HepG2 (cell line): ENCODE data around the gene LRRC8E. TPM values are rescaled to one million over a fixed set of nuclear protein-coding genes. Genes with fewer than 3 reads are reported as not detected.
A peak's percentile ranks its signal among the peaks of the same experiment; 100 is the strongest.

Experiments used
- HCFC1 ChIP-seq: fragments of 150-350 bp; IDR thresholded peaks from 2 replicates; pipeline ENCODE4 v1.6.1; 2014; ENCODE audit warnings: low read depth, low read length
- MAZ ChIP-seq, 2 experiments: sonication (generic) in 1 of 2; formaldehyde crosslinking in 1 of 2; IDR thresholded peaks; 2 replicates each; pipeline versions ENCODE4 v1.5.0 to v1.6.1; 2012 to 2020; ENCODE audit warnings: low read depth in 2 of 2, mild to moderate bottlenecking in 2 of 2, borderline replicate concordance in 1 of 2, improper control_type of control experiment in 1 of 2, low read length in 1 of 2, missing genetic modification reagents in 1 of 2, moderate library complexity in 1 of 2
- SP5 ChIP-seq: IDR thresholded peaks from 2 replicates; pipeline ENCODE4 v1.6.1; 2016; ENCODE audit warnings: low read depth, borderline replicate concordance
- ZFX ChIP-seq: sonication (generic); formaldehyde crosslinking; IDR thresholded peaks from 2 replicates; pipeline ENCODE4 v1.4.0; 2020; ENCODE audit warnings: mild to moderate bottlenecking, low read depth, missing genetic modification reagents, moderate library complexity
- ZNF124 ChIP-seq: sonication (generic); formaldehyde crosslinking; IDR thresholded peaks from 2 replicates; pipeline ENCODE4 v1.4.0; 2020; ENCODE audit warnings: missing genetic modification reagents
- ZNF263 ChIP-seq: sonication (generic); formaldehyde crosslinking; IDR thresholded peaks from 2 replicates; pipeline ENCODE4 v1.4.0; 2020; ENCODE audit warnings: missing genetic modification reagents
- ZNF781 ChIP-seq: sonication (generic); formaldehyde crosslinking; IDR thresholded peaks from 2 replicates; pipeline ENCODE4 v1.5.1; 2020; ENCODE audit warnings: borderline replicate concordance, mild to moderate bottlenecking, missing genetic modification reagents; ENCODE audit errors: not compliant biosample characterization
- polyA plus RNA-seq, 8 experiments: library from polyadenylated mRNA; depleted of rRNA in 3 of 8; stranded (reverse) in 7 of 8; unstranded in 1 of 8; fragments of >200 nt; fragmentation: Illumina TruSeq in 4 of 8; extraction: Trizol in 4 of 8; gene quantifications; 2 replicates each; pipeline versions ENCODE4 v1.2.1 to v1.2.3, GENCODE V29; 2011 to 2016; ENCODE audit warnings: low read depth in 4 of 8, missing spikeins in 1 of 8, mixed read lengths in 1 of 8; ENCODE audit not compliant: insufficient read depth in 1 of 8
- total RNA-seq, 5 experiments: library from RNA; depleted of rRNA; stranded (reverse); fragments of >200 nt; fragmentation: Illumina TruSeq; extraction: Trizol; gene quantifications; 2 replicates each; pipeline ENCODE4 v1.2.3, GENCODE V29; 2016; ENCODE audit warnings: low read depth in 1 of 5
- TF ChIP-seq, protein P1 (sequence below): sonication (generic); formaldehyde crosslinking; IDR thresholded peaks from 2 replicates; pipeline ENCODE4 v1.5.0; 2020; ENCODE audit warnings: missing genetic modification reagents
- TF ChIP-seq, protein P2 (sequence below): sonication (generic); formaldehyde crosslinking; IDR thresholded peaks from 2 replicates; pipeline ENCODE4 v1.4.0; 2020; ENCODE audit warnings: missing genetic modification reagents
- TF ChIP-seq, protein P3 (sequence below): IDR thresholded peaks from 2 replicates; pipeline ENCODE4 v1.6.1; 2016; ENCODE audit warnings: low read depth, missing genetic modification reagents, missing compliant biosample characterization
- TF ChIP-seq, protein P4 (sequence below): sonication (generic); formaldehyde crosslinking; IDR thresholded peaks from 2 replicates; pipeline ENCODE4 v1.4.0; 2020; ENCODE audit warnings: missing genetic modification reagents
- TF ChIP-seq, protein P5 (sequence below): conservative IDR thresholded peaks from 2 replicates; pipeline ENCODE4 v1.6.1; 2018; ENCODE audit warnings: missing genetic modification reagents
- TF ChIP-seq, protein P6 (sequence below): sonication (generic); formaldehyde crosslinking; IDR thresholded peaks from 2 replicates; pipeline ENCODE4 v1.4.0; 2020; ENCODE audit warnings: missing genetic modification reagents

Gene LRRC8E
- total and polyA plus RNA-seq, 2 of the 13 experiments (the other 11 are each of a cell fraction or from before 2014, with no cell fraction given) = 8.0 to 10.3 TPM

DNA sequence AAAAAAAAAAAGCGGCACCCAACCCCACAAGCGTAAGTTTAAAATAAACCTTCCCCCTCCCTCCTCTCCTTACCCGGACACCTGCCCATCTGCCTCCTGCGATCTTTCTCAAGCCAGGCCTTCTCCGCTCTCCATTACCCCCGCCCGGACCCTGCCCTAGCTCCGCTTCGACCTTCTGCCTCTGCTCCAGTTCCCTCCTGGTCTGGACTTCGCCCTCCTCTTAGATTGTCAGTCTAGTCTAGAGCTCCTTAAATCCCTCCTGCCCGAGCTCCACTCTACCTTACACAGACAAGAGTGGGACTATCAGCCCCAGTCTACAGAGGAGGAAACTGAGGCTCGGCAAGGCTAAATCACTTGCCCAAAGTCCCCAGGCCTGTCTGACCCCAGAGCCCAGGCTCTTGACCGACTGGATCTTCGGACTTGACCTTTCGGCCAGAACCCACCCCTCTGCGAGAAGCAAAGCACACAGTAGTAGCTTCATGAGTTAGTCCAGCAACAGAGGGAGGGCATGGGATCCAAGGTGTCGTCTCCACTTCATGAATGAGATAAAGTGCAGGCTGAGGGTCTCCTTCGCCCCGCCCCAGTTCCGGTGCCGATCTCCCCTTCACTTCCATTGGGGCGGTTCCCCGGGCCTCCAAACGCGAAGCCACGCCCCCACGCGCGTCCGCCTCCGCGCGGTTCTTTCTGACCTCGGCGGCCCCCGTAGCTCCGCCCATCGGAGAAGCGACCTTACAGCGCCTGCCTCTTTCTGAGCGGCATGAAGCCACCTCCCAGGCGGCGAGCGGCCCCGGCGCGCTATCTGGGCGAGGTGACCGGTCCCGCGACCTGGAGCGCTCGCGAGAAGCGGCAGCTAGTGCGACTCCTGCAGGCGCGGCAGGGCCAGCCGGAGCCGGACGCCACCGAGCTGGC, 31.6 kb downstream of the LRRC8E start, which contains the start of gene SNAPC2 (continued):
- TF ChIP-seq ZNF263 (CRISPR knock-in tag) = peak; percentile 43; the same call in 1 of the 2 replicates
- TF ChIP-seq HCFC1 = peak; percentile 37; the same call in 1 of the 2 replicates
- peak; percentile 89 for TF ChIP-seq SP5
- TF ChIP-seq, protein P1, sequence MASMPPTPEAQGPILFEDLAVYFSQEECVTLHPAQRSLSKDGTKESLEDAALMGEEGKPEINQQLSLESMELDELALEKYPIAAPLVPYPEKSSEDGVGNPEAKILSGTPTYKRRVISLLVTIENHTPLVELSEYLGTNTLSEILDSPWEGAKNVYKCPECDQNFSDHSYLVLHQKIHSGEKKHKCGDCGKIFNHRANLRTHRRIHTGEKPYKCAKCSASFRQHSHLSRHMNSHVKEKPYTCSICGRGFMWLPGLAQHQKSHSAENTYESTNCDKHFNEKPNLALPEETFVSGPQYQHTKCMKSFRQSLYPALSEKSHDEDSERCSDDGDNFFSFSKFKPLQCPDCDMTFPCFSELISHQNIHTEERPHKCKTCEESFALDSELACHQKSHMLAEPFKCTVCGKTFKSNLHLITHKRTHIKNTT = no peak
- TF ChIP-seq ZFX (CRISPR knock-in tag) = peak; percentile 87
- TF ChIP-seq, protein P2, sequence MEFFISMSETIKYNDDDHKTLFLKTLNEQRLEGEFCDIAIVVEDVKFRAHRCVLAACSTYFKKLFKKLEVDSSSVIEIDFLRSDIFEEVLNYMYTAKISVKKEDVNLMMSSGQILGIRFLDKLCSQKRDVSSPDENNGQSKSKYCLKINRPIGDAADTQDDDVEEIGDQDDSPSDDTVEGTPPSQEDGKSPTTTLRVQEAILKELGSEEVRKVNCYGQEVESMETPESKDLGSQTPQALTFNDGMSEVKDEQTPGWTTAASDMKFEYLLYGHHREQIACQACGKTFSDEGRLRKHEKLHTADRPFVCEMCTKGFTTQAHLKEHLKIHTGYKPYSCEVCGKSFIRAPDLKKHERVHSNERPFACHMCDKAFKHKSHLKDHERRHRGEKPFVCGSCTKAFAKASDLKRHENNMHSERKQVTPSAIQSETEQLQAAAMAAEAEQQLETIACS (CRISPR knock-in tag) = no peak
- TF ChIP-seq, protein P3, sequence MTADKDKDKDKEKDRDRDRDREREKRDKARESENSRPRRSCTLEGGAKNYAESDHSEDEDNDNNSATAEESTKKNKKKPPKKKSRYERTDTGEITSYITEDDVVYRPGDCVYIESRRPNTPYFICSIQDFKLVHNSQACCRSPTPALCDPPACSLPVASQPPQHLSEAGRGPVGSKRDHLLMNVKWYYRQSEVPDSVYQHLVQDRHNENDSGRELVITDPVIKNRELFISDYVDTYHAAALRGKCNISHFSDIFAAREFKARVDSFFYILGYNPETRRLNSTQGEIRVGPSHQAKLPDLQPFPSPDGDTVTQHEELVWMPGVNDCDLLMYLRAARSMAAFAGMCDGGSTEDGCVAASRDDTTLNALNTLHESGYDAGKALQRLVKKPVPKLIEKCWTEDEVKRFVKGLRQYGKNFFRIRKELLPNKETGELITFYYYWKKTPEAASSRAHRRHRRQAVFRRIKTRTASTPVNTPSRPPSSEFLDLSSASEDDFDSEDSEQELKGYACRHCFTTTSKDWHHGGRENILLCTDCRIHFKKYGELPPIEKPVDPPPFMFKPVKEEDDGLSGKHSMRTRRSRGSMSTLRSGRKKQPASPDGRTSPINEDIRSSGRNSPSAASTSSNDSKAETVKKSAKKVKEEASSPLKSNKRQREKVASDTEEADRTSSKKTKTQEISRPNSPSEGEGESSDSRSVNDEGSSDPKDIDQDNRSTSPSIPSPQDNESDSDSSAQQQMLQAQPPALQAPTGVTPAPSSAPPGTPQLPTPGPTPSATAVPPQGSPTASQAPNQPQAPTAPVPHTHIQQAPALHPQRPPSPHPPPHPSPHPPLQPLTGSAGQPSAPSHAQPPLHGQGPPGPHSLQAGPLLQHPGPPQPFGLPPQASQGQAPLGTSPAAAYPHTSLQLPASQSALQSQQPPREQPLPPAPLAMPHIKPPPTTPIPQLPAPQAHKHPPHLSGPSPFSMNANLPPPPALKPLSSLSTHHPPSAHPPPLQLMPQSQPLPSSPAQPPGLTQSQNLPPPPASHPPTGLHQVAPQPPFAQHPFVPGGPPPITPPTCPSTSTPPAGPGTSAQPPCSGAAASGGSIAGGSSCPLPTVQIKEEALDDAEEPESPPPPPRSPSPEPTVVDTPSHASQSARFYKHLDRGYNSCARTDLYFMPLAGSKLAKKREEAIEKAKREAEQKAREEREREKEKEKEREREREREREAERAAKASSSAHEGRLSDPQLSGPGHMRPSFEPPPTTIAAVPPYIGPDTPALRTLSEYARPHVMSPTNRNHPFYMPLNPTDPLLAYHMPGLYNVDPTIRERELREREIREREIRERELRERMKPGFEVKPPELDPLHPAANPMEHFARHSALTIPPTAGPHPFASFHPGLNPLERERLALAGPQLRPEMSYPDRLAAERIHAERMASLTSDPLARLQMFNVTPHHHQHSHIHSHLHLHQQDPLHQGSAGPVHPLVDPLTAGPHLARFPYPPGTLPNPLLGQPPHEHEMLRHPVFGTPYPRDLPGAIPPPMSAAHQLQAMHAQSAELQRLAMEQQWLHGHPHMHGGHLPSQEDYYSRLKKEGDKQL (CRISPR knock-in tag) = no peak
- peak; percentile 77; the same call in 1 of the 2 replicates for TF ChIP-seq ZNF124 (CRISPR knock-in tag)
- peak; percentile 77 for TF ChIP-seq ZNF781 (CRISPR knock-in tag)
- TF ChIP-seq, protein P4, sequence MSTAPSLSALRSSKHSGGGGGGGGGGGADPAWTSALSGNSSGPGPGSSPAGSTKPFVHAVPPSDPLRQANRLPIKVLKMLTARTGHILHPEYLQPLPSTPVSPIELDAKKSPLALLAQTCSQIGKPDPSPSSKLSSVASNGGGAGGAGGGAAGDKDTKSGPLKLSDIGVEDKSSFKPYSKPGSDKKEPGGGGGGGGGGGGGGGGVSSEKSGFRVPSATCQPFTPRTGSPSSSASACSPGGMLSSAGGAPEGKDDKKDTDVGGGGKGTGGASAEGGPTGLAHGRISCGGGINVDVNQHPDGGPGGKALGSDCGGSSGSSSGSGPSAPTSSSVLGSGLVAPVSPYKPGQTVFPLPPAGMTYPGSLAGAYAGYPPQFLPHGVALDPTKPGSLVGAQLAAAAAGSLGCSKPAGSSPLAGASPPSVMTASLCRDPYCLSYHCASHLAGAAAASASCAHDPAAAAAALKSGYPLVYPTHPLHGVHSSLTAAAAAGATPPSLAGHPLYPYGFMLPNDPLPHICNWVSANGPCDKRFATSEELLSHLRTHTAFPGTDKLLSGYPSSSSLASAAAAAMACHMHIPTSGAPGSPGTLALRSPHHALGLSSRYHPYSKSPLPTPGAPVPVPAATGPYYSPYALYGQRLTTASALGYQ = peak; percentile 68; the same call in 1 of the 2 replicates
- TF ChIP-seq, protein P5, sequence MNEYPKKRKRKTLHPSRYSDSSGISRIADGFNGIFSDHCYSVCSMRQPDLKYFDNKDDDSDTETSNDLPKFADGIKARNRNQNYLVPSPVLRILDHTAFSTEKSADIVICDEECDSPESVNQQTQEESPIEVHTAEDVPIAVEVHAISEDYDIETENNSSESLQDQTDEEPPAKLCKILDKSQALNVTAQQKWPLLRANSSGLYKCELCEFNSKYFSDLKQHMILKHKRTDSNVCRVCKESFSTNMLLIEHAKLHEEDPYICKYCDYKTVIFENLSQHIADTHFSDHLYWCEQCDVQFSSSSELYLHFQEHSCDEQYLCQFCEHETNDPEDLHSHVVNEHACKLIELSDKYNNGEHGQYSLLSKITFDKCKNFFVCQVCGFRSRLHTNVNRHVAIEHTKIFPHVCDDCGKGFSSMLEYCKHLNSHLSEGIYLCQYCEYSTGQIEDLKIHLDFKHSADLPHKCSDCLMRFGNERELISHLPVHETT = peak; percentile 88
- TF ChIP-seq MAZ (IDR thresholded peaks at IDR 0.05; ENCODE audit: borderline replicate concordance, low read depth, low read length) = peak; percentile 19; the same call in 1 of the 2 replicates
- TF ChIP-seq MAZ (CRISPR knock-in tag; IDR thresholded peaks at IDR 0.05; ENCODE audit: low read depth) = peak; percentile 66; the same call in 1 of the 2 replicates
- TF ChIP-seq, protein P6, sequence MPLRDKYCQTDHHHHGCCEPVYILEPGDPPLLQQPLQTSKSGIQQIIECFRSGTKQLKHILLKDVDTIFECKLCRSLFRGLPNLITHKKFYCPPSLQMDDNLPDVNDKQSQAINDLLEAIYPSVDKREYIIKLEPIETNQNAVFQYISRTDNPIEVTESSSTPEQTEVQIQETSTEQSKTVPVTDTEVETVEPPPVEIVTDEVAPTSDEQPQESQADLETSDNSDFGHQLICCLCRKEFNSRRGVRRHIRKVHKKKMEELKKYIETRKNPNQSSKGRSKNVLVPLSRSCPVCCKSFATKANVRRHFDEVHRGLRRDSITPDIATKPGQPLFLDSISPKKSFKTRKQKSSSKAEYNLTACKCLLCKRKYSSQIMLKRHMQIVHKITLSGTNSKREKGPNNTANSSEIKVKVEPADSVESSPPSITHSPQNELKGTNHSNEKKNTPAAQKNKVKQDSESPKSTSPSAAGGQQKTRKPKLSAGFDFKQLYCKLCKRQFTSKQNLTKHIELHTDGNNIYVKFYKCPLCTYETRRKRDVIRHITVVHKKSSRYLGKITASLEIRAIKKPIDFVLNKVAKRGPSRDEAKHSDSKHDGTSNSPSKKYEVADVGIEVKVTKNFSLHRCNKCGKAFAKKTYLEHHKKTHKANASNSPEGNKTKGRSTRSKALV (CRISPR knock-in tag) = peak; percentile 74
